ENCODE results near the gene FAM107B. TPM values are rescaled to one million over a fixed set of nuclear protein-coding genes. Genes with fewer than 3 reads are reported as not detected.

FAM107B gene
- total and polyA plus RNA-seq, 10 of the 15 experiments (the other 5 are each of a cell fraction or from before 2014, with no cell fraction given) = 22.9 to 162 (median 86.6) TPM

DNA sequence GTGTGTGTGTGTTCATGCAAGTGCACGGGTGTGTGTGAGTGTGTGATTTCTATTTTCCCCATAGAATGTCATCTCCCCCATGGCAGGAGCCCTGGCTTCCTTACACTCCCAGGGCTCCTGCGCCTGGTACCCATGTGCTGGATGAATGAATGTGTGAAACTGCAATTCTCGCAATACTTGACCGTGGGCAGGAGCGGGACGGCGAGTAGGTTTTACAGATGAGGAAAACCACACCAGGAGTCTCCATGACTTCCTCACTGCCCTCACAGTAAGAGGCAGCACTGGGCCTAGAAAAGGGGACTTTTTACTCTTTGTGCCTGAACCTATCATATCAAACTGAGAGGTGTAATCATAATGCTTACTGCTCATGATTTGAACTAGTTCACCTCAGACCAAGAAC lies 276.4 kb downstream of the FAM107B start:
- no TSS peak for BruUV-seq (replicated peaks)
- Histone ChIP-seq H3K79me2 (ENCODE audit: control insufficient read depth, insufficient read depth, low read length) (no peaks in the 10 kb centered on the region), H2AFZ (ENCODE audit: control insufficient read depth, low read depth, low read length) (no peak overlapping the region), H3K27me3 (replicated peaks in 1 of 2; ENCODE audit: control insufficient read depth in 2 of 2, insufficient read depth in 2 of 2, low read length in 1 of 2) (no peaks in the 10 kb centered on the region), H3K4me1 (ENCODE audit: control insufficient read depth, insufficient read depth, low read length) (no peaks in the 10 kb centered on the region), H3K9me3 (replicated peaks; ENCODE audit: control insufficient read depth, insufficient read depth, low read length) (no peaks in the 10 kb centered on the region), H3K9ac (ENCODE audit: control insufficient read depth, insufficient read depth, low read length) (no peak overlapping the region), H4K20me1 (ENCODE audit: control insufficient read depth, insufficient read depth) (no peaks in the 10 kb centered on the region), H3K4me3 (no peak overlapping the region), H3K4me2 (ENCODE audit: control insufficient read depth, insufficient read depth) (no peak overlapping the region), H3K27ac (ENCODE audit: control insufficient read depth, insufficient read depth) (no peak overlapping the region), H3K36me3 (ENCODE audit: control insufficient read depth in 2 of 2, insufficient read depth in 2 of 2, low read length in 1 of 2) (no peaks in the 10 kb centered on the region)
- TF ChIP-seq KLF5 (IDR thresholded peaks at IDR 0.05; ENCODE audit: partially characterized antibody) = no peak
- DNase-seq (ENCODE audit: low read depth, low spot score) (no peak), ATAC-seq (no peak), FAIRE-seq (no peak)
- ChIA-PET POLR2A (no interaction called here), SMC1A (ENCODE audit: uncharacterized antibody, unreplicated experiment) (interaction anchor here (1.2 to 5.4 kb wide), 3 partner anchors 146 to 339 kb away, joined by 4 to 22 read pairs (median 5); partner anchors contain the start of genes CDNF, HSPA14 and MSANTD7), RAD21 (ENCODE audit: unreplicated experiment) (interaction anchor here (0.5 to 3.2 kb wide), 3 partner anchors 325 to 432 kb away, joined by 3 to 16 read pairs (median 10); partner anchors contain the start of genes CDNF, HSPA14 and MSANTD7), CTCF (interaction anchor here (0.5 to 3.9 kb wide), 7 partner anchors 9 to 439 kb away, joined by 3 to 25 read pairs (median 3); no protein-coding TSS in a partner anchor)
- intact Hi-C loops (cut with micrococcal nuclease; ENCODE audit: unreplicated experiment) = loop anchor here (2.0 to 10.0 kb wide), 5 partner anchors 58 to 714 kb away; partner anchors contain the start of genes CDNF, HSPA14 and MSANTD7
- WGBS (ENCODE audit: insufficient coverage, insufficient replicate concordance, low lambda C conversion rate, missing lambda C conversion rate) = 82% methylated on average over 7 of the region's 7 CpGs
- in situ Hi-C loops (cut with MboI) = no loop called here

DNA sequence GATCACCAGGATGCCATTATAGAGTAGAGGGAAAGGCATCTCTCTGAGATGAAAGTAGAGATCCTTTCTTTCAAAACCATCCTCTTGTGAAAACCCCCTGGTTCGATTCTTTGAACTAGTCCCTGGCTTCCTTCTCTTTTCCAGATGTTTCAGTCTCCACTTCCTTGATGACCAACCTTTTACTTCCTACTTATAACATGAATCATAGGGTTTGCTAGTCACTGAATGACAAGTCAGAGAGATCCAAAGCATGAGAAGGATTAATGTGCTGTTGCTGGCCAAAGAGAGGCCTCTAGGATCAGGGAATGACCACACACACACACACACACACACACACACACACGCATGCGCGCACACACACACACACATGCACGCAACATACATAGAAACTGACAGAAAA lies 282.9 kb downstream of the FAM107B start:
- Histone ChIP-seq H3K4me3 (no peak overlapping the region), H3K4me2 (ENCODE audit: control insufficient read depth, insufficient read depth) (no peak overlapping the region), H3K27me3 (replicated peaks in 1 of 2; ENCODE audit: control insufficient read depth in 2 of 2, insufficient read depth in 2 of 2, low read length in 1 of 2) (peaks cover 0 to 2% of the 10 kb centered on the region in 2 experiments; a peak in 2 of 4 replicates), H3K36me3 (ENCODE audit: control insufficient read depth in 2 of 2, insufficient read depth in 2 of 2, low read length in 1 of 2) (no peaks in the 10 kb centered on the region), H3K9me3 (replicated peaks; ENCODE audit: control insufficient read depth, insufficient read depth, low read length) (no peaks in the 10 kb centered on the region), H3K4me1 (ENCODE audit: control insufficient read depth, insufficient read depth, low read length) (no peaks in the 10 kb centered on the region), H3K9ac (ENCODE audit: control insufficient read depth, insufficient read depth, low read length) (no peak overlapping the region), H3K79me2 (ENCODE audit: control insufficient read depth, insufficient read depth, low read length) (no peaks in the 10 kb centered on the region), H2AFZ (ENCODE audit: control insufficient read depth, low read depth, low read length) (no peak overlapping the region), H4K20me1 (ENCODE audit: control insufficient read depth, insufficient read depth) (no peaks in the 10 kb centered on the region), H3K27ac (ENCODE audit: control insufficient read depth, insufficient read depth) (no peak overlapping the region)
- BruUV-seq (replicated peaks) = no TSS peak
- SMC1A ChIA-PET (ENCODE audit: uncharacterized antibody, unreplicated experiment) = no interaction called here
- 20% methylated on average over 3 of the region's 5 CpGs for WGBS (ENCODE audit: insufficient coverage, insufficient replicate concordance, low lambda C conversion rate, missing lambda C conversion rate)
- POLR2A ChIA-PET = interaction anchor here (0.6 kb wide), 1 partner anchor 968 kb away, joined by 5 read pairs; no protein-coding TSS in a partner anchor
- RAD21 ChIA-PET (ENCODE audit: unreplicated experiment) = no interaction called here
- in situ Hi-C loops (cut with MboI) (no loop called here), intact Hi-C loops (cut with micrococcal nuclease; ENCODE audit: unreplicated experiment) (loop anchor here (10.0 kb wide), 1 partner anchor 707 kb away; no protein-coding TSS in a partner anchor)
- CTCF ChIA-PET = interaction anchor here (0.9 kb wide), 1 partner anchor 331 kb away, joined by 3 read pairs; no protein-coding TSS in a partner anchor
- DNase-seq (ENCODE audit: low read depth, low spot score) = no peak
- no peak for FAIRE-seq
- no peak for ATAC-seq
- TF ChIP-seq, protein P1, sequence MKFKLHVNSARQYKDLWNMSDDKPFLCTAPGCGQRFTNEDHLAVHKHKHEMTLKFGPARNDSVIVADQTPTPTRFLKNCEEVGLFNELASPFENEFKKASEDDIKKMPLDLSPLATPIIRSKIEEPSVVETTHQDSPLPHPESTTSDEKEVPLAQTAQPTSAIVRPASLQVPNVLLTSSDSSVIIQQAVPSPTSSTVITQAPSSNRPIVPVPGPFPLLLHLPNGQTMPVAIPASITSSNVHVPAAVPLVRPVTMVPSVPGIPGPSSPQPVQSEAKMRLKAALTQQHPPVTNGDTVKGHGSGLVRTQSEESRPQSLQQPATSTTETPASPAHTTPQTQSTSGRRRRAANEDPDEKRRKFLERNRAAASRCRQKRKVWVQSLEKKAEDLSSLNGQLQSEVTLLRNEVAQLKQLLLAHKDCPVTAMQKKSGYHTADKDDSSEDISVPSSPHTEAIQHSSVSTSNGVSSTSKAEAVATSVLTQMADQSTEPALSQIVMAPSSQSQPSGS (IDR thresholded peaks at IDR 0.05; ENCODE audit: low read length) = no peak
- TF ChIP-seq STAT3 (IDR thresholded peaks at IDR 0.05; ENCODE audit: low read depth, low read length) (no peak), TAF1 (IDR thresholded peaks at IDR 0.05; ENCODE audit: borderline replicate concordance, low read depth, low read length) (no peak), JUND (IDR thresholded peaks at IDR 0.05; ENCODE audit: low read depth, low read length) (no peak), HDGF (IDR thresholded peaks at IDR 0.05) (no peak), TCF3 (IDR thresholded peaks at IDR 0.05; ENCODE audit: borderline replicate concordance, insufficient read depth, low read depth, low read length) (no peak), WRNIP1 (IDR thresholded peaks at IDR 0.05; ENCODE audit: borderline replicate concordance, low read depth, low read length) (no peak), BMI1 (IDR thresholded peaks at IDR 0.05; ENCODE audit: borderline replicate concordance) (no peak), YY1 (IDR thresholded peaks at IDR 0.05; ENCODE audit: low read depth, low read length) (no peak), FOS (IDR thresholded peaks at IDR 0.05; ENCODE audit: borderline replicate concordance, extremely low read depth, insufficient read length) (no peak), BACH1 (IDR thresholded peaks at IDR 0.05; ENCODE audit: borderline replicate concordance) (no peak), MXI1 (IDR thresholded peaks at IDR 0.05; ENCODE audit: low read depth, low read length) (no peak)
- TF ChIP-seq, protein P2, sequence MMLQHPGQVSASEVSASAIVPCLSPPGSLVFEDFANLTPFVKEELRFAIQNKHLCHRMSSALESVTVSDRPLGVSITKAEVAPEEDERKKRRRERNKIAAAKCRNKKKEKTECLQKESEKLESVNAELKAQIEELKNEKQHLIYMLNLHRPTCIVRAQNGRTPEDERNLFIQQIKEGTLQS (IDR thresholded peaks at IDR 0.05; ENCODE audit: borderline replicate concordance, extremely low read depth, low read depth, low read length) = no peak

Measured in GM12878 (cell line).